ENCODE data around the gene SPPL2A.
"Not testable (repeated sequence)": the region's sequence is repeated elsewhere in the genome, so short reads cannot be mapped to it uniquely, and the experiment has no call there.

The SPPL2A gene

DNA sequence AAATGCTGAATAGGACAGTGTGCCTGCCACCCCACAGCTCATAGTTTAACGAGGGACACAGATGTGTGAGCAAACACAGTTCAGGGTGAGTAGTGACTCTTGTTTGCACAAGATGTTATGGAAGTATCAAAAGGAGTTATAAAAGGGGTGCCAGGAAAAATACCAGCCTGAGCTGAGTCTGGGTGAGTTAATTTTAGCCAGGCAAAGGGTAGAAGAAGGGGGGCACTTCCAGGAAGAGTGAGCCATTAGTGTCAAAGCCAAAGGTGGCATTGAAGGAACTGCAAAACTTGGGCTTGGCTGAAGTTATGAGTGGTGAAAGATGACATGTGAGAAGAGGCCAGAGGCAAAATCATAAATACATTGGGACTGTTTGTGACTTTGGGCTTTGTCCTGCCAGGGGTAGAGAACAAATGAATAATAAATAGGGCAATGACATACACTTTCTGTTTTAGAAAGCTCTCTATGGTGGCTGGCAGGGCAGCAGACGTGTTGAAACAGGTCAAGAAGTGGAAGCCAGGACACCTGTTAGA, 1.9 kb upstream of the SPPL2A start:
- no peak for DNase-seq

DNA sequence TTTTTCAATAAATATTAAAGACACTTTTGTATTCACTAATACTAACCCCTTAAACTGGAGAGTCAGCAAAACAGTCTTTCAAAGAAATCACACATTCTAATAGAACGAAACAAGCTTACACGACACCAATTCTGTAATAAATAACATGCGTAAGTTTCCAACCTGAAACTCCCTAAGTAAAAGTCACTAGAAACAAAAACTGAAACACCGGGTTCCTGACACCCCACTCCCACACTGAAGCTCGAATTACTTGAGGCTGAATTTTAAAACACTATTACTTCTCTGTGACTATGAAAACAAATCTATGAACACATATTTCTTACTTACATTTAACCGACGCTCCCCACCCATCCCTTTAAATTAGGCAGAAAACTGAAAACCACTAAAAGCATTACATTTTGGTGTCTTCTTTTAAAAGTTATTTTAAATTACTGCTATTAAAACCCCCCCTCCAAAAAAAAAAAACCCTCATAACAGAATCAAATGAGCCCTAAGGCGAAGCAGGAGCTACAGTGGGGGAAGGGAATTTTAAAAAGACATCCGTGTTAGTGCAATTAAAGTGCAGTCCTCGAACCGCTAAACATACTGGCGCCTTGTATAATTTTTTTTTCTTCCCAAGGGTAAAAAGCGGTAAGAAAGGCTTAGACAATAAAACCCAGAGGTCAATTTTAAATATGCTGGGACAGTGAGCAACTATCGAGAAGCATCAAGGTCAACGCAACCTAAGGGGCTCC, 878 bp downstream of the SPPL2A start:
- peak; percentile 55 for DNase-seq

DNA sequence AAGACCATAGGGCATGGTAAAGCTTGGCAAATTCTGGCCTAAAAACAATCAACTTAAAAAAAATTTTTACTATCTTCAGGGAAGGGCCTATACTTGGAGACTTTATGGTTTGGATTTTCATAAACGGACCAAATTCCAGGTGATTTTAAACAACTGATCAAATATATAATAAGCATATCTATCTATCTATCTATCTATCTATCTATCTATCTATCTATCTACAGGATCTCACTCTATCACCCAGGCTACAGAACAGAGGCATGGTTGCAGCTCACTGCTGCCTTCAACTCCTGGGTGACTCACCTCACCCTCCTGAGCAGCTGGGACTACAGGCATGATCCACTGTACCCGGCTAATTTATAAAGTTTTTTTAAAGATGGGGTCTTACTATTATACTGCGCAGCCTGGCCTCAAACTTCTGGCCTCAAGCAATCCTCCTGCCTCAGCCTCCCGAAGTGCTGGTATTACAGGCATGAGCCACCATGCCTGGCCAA, 6.7 kb downstream of the SPPL2A start:
- DNase-seq, result no peak

DNA sequence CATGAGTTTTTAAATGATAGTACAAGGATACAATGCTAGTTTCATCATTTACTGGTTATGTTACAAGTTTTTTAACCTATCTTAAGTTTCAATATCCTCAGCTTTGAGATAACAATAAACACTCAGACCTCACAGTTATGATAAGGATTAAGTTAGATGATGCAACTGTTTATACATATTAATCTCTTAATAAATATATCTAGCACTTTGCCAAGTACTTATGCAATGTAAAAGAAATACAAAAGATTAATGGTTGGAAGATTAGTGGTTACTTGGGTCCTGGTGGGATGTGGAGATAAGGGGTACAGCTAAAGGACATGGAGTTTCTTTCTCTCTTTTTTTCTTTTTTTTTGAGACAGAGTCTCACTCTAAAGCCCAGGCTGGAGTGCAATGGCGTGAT, 12.0 kb downstream of the SPPL2A start:
- DNase-seq, result no peak

DNA sequence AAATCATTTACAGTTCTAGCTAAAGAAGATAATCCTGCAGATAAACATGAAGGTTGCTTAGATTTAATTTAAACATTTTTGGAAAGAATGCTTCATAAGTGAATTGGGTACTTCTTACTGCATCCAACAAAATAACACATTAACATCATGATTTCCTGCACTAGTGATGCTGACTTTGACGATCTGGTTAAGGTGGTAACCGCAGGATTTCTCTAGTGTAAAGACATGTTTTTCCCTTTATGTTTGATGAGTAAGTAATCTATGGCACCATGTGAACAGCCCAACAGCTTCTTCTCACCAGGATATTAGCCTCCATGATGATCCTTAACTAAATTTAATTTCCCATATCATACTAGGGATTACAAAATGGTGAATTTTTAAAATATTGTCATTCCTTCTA, 14.1 kb downstream of the SPPL2A start:
- peak; percentile 43 for DNase-seq

DNA sequence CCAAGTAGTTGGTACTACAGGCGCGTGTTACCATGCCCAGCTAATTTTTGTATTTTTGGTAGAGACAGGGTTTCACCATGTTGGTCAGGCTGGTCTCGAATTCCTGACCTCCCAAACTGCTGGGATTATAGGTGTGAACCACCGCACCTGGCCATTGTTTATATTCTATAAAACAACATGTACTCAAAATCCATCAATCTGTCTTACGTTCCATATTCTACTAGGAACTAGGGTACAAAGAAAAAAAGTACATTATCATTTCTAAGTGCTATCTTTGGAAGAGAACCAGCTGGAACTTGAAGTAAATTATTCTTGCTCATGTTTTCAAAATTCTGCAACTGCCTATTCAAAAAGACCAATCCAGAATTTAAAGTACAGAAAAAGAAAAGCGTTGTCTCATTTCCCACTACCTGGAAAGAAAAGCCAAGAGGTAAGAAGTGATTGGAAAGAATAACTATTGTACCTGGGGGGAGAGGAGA, 15.2 kb downstream of the SPPL2A start:
- no peak for DNase-seq

DNA sequence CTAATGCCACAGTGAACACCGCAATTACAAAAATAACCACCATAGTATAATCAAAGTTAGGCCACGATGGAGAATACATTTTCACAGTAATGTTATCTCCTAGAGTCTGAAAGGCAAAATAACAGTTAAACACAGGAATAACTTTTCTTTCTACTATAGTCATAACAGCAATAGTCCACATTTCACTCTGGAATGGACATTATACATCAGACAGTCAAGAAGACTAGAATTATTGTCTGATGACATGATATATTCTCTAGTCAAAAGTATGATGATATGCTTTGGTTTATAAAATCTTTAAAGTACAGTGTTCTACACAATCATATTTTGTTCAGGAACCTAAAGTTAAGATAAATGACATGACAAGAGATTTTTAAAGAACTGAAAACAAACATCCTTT, 18.0 kb downstream of the SPPL2A start:
- no peak for DNase-seq

DNA sequence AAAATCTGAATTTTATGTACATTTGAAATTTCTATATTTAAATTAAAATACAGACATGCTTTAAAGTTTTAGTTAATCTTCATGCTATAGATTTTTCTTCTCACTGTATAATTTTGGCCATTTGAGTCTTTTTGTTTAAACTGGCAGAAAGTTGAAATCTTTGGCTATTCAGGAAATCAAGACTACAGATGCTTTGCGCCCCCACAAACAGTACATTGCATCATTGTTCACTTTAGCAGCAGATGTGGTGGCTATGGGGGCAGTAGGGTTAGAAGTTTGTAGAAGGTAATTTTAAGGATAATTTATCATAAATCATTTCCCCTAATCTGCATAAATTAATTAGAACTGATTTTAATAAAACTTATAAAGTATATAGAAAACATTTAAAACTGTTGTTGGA, 20.9 kb downstream of the SPPL2A start:
- DNase-seq, result no peak

DNA sequence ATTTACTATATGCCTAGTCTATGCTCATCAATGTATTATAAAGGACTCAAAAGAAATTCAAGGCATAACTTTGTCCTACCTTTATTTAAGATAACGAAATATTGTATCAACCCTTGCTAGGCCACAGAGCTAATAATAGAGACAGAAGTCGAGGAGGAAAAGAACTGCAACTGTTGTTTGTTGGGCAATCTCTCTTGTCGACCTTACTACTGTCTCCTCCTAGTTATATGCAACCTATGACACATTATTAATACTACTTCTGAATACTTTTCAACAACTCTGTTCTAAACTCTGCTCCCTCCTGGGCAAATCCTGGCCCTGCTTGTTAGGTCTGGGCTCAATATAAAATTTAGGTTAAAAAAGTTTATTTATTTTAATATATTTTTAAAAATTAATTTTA, 24.6 kb downstream of the SPPL2A start:
- DNase-seq, result no peak

DNA sequence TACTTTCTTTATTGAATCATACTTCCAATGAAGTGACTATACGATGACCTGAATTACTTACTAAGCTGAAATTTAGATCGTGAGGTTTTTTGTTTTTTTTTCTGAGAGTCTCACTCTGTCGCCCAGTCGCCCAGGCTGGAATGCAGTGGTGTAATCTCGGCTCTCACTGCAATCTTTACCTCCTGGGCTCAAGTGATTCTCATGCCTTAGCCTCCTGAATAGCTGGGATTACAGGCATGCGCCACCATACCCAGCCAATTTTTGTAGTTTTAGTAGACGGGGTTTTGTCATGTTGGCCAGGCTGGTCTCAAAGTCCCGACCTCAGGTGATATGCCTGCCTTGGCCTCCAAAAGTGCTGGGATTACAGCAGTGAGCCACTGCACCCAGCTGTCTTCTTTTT, 28.7 kb downstream of the SPPL2A start:
- no peak for DNase-seq

DNA sequence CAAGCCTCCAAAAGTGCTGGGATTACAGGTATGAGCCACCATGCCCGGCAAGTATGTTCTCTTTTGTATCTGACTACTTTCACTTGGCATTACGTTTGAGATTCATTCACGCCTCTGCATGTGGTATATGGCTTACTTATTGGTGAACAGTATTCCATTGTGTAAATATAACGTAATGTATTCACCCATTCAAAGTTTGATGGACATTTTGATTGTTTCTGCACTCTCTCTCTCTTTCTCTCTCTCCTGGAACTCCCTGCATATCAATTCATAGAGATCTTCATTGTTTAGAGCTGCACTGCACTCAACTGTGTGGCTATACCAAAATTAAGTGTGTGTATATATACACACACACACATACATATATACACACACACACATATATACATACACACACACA, 30.4 kb downstream of the SPPL2A start:
- no peak for DNase-seq

DNA sequence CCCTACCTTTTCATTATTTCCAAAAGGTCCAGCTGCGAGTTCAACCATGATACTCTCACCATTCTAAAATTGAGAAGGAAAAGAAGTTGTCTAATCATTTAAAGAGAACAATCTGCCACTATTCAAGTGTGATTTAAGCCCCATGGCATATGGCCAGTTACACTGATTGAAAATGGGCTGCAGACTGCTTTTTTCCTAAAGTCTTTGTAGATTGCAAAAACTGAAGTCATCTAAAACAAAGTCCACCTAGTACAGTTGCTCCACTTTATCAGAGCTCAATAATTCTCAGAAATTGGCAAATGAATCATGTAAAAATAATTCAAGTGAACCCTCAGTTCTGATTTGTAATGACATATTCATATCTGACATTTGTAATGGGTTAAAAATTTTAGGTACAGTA, 39.2 kb downstream of the SPPL2A start:
- no peak for DNase-seq

DNA sequence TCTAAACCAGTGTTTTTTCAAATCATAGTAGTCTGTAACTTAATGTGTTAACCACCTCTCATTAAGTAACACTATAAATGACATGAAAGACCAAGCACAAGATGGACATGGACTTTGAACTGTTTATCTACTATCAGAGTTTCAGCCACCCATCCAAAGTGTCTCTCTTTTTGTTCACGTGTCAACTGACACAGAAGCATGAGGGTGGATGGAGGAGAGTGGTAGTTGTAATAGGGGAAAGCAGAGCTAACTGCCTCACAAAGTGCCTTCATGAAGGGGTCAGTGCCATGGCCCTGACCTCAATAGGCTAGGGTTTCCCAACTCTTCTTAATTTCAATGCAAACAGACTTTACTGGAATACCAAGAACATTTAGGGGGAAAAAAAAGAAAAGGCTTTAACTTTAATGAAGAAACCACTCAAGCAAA, 46.8 kb downstream of the SPPL2A start:
- no peak for DNase-seq

DNA sequence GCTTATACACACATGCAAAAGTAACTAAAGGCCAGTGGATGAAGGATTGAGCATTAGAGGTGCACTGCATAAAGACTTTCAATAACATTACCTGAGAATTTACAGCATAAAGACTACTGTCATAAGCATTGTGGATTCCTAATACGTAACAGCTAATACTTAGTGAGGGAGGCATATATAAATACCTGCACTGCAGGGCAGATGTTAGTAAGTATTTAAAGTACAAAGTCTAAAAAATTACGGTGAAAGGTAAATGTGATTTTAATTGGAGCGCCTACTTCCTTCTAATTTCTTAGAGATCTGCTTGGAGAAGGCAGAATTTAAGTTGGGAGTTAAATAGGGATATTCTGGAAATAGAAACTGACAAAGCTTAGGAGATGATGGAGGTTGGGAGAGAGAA, 53.5 kb downstream of the SPPL2A start:
- no peak for DNase-seq

DNA sequence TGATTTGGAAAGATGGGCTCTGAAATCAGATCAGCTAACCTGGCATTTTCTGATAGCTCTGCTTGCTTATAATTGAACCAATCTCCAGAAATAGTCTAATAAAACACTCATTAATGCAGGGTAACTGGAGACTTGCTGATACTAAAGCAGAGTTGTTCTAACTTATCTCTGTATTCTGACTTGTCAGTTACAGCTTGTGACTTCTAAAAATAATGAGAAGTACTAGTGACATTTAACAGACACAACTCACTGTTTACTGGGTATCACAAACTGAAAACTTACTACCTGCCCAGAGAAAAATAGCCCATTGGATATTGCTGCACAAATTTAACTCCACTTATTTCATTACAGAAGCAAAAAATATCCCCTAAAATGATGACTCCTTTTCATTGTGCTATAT, 54.9 kb downstream of the SPPL2A start:
- no peak for DNase-seq

DNA sequence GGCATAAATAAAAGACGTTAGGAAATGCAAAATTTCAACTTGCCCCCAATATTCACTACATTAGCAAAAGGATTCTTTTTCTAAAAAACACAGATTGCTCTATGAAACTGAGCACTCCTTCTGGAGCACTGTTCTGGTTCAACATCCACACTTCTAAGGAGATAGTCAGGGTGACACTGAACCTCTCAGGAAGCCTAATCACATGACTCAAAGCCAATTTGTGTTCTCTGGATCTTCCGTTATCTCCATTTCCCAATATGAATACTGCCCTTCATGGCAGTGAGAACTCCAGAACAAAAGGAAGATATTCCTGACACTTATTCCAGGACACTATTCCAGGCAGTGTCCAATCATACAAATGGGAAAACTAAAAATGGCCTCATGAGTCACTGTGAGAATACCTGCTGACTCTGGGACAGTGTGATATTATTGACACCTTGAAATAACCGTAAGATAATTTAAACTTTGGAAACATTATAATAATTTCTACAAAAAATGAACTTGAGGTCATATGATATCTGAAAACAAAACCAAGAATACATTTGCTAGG, 57.6 kb downstream of the SPPL2A start:
- no peak for DNase-seq

DNA sequence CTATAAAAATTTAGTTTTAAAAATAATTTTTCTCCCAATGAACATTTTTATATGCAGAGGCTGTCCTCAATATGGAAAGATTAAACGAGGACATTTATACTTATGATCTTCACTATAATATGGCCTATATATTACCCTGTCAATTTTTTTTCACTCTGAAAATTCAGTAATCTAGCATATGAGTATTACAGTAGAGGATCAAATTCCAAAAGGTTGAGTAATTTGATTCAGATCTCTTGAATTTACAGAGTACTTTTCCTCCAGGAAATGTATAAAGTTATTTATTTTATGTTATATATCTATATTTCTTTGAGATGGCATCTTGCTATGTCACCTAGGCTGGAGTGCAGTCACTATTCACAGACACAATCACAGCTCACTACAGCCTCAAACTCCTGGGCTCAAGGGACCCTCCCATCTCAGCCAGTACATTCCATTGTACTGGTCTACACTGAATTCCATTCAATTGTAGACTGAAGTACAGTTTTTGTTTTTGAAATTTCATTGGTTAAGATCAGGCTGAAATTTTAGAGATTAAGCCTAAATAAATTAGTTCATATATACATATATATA, 62.7 kb downstream of the SPPL2A start:
- no peak for DNase-seq

DNA sequence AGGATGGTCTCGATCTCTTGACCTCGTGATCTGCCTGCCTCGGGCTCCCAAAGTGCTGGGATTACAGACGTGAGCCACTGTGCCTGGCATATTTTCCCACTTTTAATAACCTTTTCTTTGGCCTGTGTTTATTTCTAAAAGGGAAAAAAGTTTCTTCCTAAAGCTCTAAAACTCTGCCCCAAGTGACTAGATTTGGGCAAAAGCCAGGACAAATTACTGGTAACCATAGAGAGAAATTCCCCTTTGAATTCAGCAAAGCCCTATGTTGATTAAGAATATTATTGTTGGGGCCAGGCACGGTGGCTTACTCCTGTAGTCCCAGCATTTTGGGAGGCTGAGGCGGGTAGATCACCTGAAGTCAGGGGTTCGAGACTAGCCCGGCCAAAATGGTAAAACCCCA, 67.4 kb downstream of the SPPL2A start:
- no peak for DNase-seq

DNA sequence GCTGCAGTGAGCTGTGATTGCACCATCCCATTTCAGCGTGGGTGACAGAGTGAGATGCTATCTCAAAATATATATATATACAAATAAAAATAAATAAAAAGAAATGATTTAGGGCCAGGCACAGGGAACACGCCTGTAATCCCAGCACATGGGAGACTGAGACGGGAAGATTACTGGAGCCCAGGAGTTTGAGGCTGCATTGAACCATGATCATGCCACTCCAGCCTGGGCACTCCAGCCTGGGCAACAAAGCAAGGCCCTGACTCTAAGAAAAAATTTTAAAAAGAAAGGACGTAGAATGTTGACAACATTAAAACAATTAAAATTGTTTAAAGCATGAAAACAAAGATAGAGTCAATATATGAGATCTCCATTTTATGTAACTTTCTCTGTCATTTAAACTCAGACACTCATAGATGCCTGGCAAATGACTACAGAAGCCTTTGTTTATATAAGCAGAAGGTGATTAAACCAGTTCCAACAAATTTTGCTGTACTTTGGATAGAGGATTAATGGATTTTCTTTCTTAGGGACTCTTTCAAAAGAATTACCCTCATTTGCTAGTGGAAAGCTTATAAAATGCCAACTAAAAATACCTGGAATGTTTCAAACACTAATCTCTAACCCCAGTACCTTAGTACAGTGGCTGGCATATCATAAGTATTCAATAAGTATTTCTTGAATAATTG, 68.3 kb downstream of the SPPL2A start:
- DNase-seq, result no peak

DNA sequence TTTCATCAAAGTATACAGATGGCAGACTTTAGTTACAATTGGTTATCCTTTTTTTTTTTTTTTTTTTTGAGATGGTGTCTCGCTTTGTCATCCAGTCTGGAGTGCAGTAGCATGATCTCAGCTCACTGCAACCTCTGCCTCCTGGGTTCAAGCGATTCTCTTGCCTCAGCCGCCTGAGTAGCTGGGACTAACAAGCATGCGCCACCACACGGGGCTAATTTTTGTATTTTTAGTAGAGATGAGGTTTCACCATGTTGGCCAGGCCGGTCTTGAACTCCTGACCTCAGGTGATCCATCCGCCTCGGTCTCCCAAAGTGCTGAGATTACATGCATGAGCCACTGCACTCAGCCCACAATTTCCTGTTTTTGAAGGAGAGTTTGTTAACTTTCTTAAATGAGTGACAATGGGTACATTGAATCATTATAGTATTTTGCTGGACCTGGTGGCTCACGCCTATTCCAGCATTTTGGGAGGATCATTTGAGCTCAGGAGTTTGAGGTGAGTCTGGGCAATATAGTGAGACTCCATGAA, 70.8 kb downstream of the SPPL2A start:
- not testable (repeated sequence) for DNase-seq

DNA sequence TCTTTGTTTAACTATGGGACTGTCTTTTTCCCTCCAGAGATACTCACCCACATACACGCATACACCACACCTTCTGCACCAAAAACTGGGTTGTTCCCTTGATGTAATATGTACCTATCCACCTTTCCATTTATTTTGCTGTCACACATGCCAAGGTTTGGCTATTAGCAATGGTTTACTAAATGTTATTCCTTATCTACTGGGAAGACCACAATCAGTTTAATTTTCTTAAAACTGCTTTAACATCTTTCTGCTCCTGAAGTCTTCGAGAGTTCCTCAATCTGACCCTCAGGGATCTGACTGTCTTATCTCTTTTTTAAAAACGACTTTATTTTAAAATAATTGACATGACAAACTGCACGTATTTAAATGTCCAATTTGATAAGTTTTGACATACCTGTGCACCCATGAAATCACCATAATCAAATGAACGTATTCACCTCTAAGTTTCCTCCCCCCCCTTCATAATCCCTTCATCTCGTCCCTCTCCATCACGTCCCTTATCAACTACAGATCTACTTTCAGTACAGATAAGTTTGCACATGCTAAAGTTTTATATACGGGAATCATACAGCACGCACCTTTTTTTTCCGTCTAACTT, 78.1 kb downstream of the SPPL2A start:
- DNase-seq, result no peak

DNA sequence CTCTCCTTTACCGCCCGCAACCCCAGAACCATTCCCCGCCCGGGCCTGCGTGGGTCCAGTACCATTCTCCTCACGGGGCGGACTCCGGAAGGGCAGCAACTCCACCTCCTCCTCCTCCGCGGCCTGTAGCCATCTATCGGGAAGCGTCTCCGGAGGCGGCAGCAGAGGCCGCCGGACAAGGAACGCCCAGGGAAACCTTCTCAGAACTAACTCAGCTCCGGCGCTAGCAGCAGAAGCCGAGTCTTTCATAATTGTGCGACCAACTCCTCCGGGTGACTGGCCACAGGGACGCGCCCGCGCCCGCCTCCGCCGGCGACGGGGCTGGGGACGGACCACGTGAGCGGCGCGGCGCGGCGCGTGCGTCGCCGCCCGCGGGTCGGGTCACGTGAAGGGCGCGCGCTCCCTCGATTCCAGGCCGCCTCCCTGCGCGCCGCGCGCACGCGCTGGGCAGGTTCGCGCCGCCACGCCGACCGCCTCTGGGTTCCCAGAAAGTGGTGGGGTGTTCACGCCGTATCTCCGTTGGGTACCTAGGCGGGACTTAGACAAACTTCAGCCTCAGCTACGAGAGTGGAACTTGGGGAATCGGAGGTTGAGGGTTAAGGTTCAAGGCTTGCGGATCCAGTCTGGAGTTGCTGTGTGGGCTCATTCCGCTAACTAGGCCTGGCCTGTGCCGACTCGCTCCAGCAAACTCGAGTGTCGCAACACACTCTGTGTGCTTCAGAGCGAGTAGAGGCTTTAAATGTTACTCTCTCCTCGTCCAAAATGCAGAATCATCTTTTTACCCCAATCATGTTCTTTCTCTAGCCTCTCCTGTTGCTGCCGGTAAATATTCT, 78.8 kb downstream of the SPPL2A start, which contains the start of gene TRPM7:
Gene TRPM7 (minus strand): TSS at position 329 of the 833 bp plus-strand sequence. CDS start 264 bp downstream, at position 65.
- peak; percentile 88 for DNase-seq
